HG03558 (cell line): ENCODE data around the gene NAALAD2.
"Not testable (repeated sequence)": the region's sequence is repeated elsewhere in the genome, so short reads cannot be mapped to it uniquely, and the experiment has no call there.

ENCODE experiments used
- ATAC-seq: cut with Tn5 transposase; IDR thresholded peaks from one replicate; pipeline ENCODE4 v1.9.1; 2021; ENCODE audit warnings: moderate number of reproducible peaks; ENCODE audit not compliant: unreplicated experiment; ENCODE audit errors: extremely low read depth

NAALAD2 gene

DNA sequence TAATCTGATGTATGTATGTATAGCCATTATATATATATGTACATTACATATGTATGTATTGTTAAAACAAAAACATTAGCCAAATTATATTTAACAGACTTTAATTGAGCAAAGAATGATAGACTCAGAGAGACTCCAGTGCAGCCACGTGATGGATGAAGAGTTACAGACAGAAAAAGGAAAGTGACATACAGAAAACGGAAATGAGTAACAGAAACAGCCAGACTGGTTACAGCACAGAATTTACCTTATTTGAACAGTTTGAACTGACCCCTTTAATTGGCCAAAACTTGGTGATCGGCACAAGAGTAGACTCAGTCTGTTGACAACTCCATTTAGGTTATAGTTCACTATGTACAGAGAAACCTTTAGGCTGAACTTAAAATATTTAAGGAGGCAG lies 53.4 kb downstream of the NAALAD2 start:
- no peak for ATAC-seq

DNA sequence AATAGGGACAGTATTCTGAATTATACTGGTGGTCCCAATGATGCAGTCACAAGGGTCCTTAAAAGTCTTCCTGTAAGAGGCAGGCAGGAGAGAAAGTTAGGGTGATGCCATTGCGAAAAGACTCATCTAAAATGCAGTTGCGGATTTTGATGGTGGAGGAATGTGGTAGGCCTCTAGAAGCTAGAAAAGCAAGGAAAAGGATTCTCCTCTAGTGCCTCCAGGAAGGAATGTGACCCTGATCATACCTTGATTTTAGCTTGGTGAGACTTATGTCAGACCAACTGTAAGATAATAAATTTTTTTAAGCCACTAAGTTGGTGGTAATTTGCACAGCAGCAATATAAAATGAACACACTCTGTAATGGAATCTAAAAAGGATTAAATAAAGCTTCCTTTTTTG lies 54.5 kb downstream of the NAALAD2 start:
- ATAC-seq, result no peak

DNA sequence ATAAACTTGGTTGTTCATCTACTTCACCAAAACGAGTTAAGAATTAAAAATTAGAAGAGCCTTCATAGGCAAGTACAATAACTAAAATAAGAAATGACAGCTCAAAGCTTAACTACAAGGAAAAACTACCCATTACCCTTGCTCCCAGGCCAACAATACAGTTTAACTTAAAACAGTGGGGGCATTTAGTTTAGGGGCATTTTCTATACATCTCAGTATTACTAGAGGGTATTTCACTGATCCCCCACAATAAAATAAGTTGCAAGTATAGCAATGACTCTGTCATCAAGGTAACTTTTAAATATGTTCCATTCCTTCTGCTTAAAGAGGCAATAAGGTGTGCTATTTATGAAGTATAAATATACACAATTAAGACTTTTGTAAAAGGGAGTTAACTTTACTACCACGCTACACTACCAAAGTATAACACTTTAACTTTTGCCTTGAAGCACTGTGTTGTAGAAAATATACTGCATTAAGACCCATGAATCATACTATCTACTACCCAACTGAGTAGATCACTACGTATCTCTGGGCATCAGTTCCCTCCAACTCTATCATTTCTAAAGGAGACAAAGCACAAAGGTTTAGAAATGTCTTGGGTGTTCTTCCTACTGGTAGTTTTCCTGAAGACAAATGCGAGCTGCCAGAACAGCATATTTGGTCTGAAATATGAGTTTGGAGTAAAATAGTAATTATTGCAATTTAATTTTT lies 58.6 kb downstream of the NAALAD2 start:
- ATAC-seq, result no peak

DNA sequence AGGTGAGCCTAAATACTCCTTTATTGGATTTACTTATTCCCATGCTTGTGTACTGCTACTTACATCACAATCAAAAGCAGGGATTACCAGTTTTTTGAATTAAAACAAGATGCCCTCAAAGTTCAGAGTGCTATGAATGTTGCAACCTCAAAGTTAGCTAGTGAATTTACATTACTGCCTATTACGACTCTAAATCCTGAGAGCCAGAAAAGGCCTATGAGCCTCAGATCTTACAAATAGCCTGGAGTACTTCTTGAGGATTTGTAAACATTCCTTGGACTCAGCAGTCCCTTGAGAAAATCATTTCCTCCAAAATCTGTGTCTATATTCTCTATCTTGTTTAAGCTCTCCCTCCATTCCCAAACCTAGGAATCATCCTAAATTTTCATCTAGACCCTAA lies 62.9 kb downstream of the NAALAD2 start:
- ATAC-seq, result no peak

DNA sequence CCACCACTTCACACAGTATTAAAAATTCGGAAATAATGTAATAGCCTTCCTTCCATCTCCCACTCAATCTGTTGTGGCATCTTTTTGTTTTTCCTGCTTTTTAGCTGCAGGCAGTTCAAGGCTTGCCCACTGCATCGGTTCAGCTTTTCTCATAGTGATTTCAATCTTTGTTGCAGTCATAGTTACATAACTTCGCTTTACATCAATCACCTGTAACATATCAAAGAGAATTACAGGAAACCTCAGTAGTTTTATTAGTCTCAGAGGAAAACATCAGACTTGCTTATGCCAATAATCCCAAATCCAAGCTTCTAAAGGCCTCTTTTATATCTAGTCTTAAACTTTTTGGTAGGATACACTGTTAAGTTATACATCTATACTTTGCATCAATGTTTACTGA lies 67.9 kb downstream of the NAALAD2 start:
- no peak for ATAC-seq

DNA sequence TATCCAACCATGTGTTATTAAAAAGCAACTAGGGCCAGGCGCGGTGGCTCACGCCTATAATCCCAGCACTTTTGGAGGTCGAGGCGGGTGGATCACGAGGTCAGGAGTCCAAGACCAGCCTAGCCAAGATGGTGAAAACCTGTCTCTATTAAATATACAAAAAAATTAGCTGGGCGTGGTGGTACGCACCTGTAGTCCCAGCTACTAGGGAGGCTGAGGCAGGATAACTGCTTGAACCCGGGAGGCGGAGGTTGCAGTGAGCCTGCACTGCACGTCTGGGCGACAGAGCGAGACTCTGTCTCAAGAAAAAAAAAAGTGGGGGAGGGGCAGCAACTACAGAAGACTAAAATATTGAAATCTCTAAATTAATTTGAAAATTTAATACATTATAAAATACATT lies 69.9 kb downstream of the NAALAD2 start:
- no peak for ATAC-seq

DNA sequence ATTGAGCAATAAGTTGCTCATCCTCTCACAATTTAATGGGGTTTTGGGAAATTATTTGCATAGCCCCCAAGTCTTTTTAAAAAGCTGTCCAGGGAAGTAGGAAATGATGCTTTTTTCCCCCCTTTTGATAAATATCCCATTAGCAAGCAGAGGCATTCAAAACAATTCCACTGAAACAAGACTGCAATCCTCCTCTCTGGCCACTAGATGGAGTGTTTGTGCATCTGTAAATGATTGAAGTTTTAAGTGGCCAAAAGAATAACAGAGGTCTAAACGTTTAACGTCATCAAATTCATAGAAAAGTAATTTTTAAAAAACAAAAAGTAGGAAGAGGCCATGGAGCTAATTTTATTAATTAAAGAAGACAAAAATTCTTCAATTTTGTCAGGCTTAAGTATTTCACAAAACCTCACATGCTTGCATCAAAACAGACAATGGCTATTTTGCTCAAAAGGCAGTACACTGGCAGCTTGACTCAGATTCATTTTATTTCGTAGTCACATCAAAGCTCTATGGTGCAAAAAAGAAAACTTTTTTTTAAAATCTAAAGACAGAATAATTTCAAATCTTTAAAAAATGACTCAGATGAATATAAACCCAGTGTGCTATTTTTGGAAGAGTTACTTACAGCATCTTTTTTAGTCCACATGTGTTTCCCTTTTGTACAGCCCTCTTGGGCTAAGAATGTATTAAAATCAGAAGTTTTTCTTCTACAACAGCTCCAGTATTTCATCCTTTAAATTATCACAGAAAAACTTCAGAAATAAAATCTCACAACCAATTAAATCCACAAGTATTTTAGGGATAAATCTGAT lies 70.6 kb downstream of the NAALAD2 start:
- peak; percentile 69 for ATAC-seq

DNA sequence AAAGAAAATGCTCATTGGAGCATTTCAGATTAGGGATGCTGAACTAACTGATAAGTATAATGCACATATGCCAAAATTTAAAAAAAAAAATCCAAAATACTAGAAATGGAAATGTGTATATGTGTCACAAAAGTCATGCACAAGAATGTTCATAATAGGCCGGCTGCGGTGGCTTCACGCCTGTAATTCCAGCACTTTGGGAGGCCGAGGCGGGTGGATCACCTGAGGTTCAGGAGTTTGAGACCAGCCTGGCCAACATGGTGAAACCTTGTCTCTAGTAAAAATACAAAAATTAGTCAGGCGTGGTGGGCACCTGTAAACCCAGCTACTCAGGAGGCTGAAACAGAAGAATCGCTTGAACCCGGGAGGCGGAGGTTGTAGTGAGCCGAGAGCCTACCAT lies 73.5 kb downstream of the NAALAD2 start:
- not testable (repeated sequence) for ATAC-seq

DNA sequence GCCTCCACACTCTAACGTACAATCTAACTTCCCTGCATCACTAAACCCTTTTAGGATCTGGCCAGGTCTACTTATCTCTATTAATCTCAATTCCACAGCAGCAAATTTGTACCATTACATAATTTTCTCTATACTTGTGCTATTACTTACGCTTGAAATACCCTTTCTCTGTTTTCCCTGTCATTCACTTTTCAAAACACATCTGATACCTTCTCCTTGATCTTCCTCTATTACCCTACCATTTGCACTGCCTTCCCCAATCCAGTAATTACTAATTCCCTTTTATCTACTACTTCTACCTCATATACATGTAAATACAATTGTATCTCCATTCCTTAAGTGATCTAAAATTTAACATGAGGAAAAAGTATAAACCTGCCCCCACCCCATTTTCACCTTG lies 74.4 kb downstream of the NAALAD2 start:
- ATAC-seq, result no peak

DNA sequence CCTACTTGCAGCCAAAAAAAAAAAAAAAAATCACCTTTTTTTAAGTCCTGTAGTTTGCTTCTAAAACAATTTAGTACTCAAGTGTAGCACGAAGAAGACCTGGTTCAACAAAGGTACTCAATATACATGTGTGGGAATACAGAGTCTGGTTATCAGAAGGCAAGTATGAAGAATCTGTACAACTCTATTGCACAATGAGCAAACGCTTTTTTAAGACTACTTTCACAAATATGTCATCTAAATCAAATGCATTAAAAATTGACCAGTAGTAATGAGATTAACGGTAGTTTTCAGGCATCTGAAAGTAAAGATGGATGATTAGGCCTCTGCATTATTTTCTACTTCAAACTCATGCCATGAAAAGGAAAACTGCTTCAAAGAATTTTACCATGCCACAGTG lies 78.9 kb downstream of the NAALAD2 start:
- no peak for ATAC-seq

DNA sequence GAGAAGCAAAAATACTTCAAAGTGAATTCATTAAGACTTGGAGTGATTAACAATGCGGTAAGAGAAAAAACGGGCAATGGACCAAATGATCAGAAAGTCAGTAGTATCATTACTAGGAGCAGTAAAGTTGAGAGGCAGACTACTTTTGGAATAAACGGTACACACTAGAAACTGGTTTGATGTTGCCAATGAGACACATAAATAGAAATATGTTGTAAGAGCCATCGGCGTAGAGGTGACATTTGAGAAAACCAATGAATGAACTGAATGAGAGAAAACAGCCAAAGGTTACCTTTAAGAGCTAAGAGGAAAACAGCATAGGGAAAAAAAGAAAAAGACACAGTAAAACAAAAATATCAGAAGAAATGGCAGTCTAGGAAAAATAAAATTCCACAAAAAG lies 82.1 kb downstream of the NAALAD2 start:
- no peak for ATAC-seq

DNA sequence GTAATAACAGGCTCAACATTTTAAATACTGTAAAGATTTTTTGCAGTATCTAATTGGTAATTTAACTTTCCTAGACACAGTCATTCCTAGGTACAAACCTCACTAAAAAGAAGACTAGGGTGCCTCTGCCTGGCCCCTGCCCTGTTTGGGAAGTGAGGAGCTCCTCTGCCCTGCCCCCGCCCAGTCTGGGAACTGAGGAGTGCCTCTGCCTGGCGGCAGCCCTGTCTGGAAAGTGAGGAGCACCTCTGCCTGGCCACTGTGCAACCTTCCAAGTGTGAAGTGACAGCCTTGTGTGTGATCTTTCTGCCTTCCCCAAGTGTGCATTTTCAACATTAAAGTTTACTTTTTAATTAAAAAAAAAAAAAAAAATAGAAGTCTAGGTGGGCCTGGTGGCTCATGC lies 84.1 kb downstream of the NAALAD2 start:
- no peak for ATAC-seq

DNA sequence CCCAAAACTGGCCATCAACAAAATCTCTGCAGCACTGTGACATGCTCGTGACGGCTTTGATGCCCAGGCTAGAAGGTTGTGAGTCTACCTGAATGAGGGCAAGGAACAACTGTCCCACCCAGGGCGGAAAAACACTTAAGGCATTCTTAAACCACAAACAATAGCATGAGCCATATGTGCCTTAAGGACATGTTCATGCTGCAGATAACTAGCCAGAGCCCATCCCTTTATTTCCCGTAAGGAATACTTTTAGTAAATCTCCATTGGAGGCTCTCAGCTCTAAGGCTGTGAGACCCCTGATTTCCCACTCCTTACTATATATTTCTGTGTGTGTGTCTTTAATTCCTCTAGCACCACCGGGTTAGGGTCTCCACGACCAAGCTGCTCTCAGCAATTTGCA lies 85.0 kb downstream of the NAALAD2 start:
- ATAC-seq, result no peak

DNA sequence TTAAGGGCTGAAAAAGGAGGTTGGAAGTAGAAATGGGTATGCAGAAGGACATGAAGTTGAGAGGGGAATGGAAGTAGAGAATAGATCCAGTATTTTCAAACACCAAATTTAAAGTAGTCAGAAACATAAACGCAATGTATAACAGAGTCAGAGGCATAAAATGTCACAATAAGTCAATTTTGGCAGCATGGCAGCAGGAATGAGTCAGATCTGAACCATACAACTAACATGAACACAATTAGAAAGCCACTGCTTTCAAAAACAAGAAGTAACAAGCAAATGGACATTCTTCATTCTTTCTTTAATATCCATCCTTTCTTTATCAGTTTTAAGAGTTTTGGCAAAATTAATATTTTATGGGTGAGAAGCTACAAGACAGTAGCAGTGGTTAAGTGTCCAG lies 85.9 kb downstream of the NAALAD2 start:
- ATAC-seq, result no peak

DNA sequence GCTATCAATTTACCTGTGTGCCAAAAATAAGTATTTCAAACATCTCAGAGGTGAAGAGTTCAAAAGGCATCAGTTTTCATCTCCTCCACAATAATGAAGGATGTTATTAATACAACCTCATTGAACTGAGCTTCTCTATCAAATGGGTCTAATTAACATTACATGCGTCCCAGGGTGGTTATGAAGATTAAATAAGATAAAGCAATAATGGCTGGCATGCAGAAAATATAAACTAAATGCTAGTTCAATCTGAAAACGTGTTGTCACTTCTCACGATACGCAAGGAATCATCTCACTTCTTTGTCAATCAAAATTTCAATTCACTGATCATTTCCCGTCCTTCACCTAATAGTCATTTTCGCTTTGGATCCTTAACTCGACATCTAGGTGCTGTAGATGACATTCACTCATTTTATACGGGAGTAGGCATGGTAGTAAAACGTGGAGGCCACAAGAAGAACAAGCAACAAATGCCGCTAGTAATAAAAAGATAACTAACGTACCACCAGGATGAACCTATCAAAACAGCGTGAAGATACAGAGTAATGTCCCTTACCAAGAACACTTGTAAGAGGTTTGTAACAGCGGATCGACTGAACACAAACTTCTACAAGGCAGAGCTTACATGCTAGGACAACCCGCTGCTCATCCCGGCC lies 87.5 kb downstream of the NAALAD2 start:
- no peak for ATAC-seq

DNA sequence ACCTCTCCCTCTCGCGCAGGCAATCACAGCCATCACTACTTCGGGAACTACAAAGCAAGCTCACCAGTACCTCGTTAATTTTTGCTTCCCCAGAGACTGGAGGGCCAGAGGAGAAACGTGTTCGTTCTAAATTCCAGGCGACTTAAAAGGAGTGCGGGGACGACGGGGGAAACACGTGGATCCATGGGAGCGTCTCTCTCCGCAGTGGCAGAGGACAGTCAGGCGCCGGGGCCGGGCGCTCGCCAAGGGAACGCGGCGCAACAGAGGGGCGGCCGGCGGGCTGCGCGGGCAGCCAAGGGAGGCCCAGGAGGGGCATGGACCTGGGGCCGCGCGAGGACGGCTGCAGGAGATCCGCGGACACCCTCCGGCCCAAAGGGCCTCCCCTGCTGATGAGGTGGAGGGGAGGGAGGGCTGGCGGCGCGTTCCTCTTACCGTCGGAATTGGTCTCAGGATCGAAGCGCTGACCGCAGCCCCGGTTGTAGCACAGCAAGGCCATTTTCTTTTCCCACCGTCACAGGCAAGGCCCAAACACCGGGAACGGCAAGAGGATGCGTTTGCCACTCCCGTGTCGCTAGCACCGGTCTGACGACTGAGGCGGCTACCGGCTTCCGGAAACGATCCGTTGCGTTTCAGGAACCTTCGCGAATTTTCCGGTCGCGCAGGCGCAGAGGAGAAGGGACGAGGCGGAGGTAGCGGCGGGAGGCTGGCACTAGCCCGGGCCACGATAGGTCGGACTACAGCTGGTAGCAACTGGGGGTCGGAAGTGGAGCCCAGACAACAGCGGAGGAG lies 88.2 kb downstream of the NAALAD2 start, which contains the start of gene CHORDC1:
Gene CHORDC1 (minus strand): TSS at position 591 of the 789 bp plus-strand sequence. CDS start 95 bp downstream, at position 496.
- ATAC-seq, result peak; percentile 87

DNA sequence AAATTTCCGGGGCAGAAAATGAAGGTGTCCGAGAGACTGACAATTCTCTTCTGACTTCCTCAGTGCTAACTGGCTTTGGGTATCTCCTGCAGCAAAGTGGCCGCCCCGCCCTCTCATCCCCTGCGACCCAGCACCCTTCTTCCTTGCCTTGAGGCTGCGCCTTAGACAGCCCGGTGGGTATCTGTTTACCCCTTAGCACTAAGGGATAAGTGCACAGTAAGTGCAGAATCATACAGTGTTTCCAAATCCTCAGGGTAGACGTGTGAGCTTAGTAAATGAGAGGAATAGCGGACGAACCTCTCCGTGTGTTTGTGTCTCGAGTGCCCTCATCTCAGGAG lies 88.8 kb downstream of the NAALAD2 start:
- ATAC-seq, result peak; percentile 24

DNA sequence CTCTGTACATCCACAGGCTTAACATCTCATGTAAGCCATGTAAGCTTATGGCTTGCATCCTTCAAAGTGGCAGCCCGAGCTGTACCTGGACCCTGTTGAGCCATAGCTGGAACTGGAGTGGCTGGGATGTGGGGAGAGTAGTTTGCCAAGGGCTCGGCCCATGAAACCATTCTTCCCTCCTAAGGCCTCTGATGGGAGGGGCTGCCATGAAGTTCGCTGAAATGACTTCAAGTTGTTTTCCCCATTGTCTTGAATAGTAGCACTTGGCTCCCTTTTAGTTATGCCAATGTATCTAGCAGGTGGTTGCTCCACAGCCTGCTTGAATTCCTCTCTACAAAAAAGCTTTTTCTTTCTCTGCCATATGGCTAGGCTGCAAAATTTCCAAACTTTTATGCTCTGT lies 93.6 kb downstream of the NAALAD2 start:
- ATAC-seq, result no peak

DNA sequence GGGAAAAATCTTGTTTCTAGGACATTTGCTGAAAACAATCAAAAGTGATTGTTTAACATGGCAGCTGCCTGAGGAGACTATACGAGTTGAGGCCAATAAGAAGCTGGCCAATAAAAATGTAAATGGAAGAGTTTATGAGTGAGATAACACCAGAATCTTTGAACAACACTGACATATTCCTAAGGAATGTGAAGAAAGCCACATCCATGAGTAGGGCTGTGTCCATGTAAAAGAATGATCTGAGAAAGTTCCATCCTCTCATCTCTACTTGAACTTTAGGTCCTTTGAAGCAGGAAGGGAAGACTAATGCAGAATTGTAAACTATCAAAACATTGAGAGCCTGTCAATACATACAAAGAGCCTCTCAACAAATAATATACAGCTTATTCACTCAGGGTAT lies 95.3 kb downstream of the NAALAD2 start:
- no peak for ATAC-seq

DNA sequence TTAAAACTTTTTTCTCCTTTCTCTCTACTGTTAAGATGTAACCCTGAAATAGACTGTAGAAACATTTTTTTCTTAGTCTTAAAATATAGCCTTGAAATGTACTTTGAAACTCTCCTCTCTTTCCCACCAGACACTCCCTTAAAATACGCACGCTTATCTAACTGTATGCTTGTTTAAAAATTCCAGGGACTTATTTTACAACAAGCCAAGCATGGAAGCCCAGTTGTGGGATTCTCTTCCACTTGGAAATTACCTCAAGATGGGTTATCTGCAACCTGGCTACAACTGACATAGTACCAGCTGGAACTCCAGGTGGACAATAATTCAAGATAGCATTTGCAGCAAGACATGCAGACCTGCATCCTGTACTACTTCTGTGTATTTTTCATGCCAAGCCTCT lies 100.5 kb downstream of the NAALAD2 start:
- no peak for ATAC-seq

DNA sequence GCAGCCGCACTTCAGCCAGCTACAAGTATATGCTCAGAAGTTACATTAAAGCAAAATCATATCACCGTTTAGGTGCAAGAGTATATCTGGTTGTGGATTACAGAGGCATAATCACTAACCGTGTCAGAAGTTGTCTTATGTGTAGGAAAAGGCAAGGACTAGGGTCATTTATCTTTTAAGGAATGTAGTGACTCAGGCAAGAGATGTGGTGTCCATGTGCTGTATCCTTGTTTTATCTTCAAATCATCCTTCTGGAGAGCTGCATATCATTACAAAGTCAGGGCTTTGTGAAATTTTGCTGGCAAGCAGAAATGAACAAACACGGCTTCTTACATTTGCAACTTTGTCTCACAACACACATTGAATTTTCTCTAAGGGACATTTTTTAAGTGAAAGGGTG lies 101.1 kb downstream of the NAALAD2 start:
- ATAC-seq, result no peak
